HAP-1 (cell line): ENCODE results near the gene TMPRSS11E.
"Not testable (repeated sequence)": the region's sequence is repeated elsewhere in the genome, so short reads cannot be mapped to it uniquely, and the experiment has no call there.

Experiments
- DNase-seq, 2 experiments: peaks; one replicate each; pipeline ENCODE4 v3.0.0-alpha.2; 2016 to 2020; ENCODE audit warnings: low spot score in 2 of 2
- H3K27me3 ChIP-seq: fragments of 250-450 bp; sonication (Bioruptor Pico); 2 replicates; pipeline ENCODE4 v1.5.1; 2020; ENCODE audit warnings: low read depth, mild to moderate bottlenecking, moderate library complexity
- H3K36me3 ChIP-seq: fragments of 250-450 bp; sonication (Bioruptor Pico); replicated peaks from 2 replicates; pipeline ENCODE4 v1.5.1; 2020; ENCODE audit warnings: mild to moderate bottlenecking
- H3K4me1 ChIP-seq: fragments of 250-450 bp; sonication (Bioruptor Pico); 2 replicates; pipeline ENCODE4 v1.5.1; 2020; ENCODE audit warnings: mild to moderate bottlenecking
- H3K4me3 ChIP-seq: fragments of 250-450 bp; sonication (Bioruptor Pico); 2 replicates; pipeline ENCODE4 v1.5.1; 2020; ENCODE audit warnings: mild to moderate bottlenecking, moderate library complexity
- H3K9me3 ChIP-seq: fragments of 250-450 bp; sonication (Bioruptor Pico); 2 replicates; pipeline ENCODE4 v1.5.1; 2020; ENCODE audit warnings: mild to moderate bottlenecking, moderate library complexity
- in situ Hi-C: fragments of 300-500 bp; cut with MboI; formaldehyde crosslinking; loops from 3 replicates; pipeline ENCODE4 v1.14.3; 2020; ENCODE audit warnings: low sequenced_read_pairs, inconsistent platforms, mixed read lengths

The TMPRSS11E gene

DNA sequence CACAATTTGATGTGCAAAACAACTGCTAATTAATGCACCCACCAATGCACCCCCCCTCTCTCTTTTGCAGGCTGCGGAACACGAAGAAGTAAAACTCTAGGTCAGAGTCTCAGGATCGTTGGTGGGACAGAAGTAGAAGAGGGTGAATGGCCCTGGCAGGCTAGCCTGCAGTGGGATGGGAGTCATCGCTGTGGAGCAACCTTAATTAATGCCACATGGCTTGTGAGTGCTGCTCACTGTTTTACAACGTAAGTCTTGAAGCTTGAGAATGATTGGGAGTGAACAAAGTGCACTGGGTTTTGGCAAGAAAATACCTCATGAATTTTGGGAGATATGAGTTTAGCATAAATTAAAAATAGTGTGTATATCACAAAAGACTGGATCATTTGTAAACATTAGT lies 28.9 kb downstream of the TMPRSS11E start:
- Histone ChIP-seq H3K9me3 (no peaks in the 10 kb centered on the region), H3K4me3 (no peak overlapping the region), H3K27me3 (no peaks in the 10 kb centered on the region), H3K4me1 (no peaks in the 10 kb centered on the region), H3K36me3 (no peaks in the 10 kb centered on the region)
- no peak for DNase-seq
- in situ Hi-C loops, result no loop called here

DNA sequence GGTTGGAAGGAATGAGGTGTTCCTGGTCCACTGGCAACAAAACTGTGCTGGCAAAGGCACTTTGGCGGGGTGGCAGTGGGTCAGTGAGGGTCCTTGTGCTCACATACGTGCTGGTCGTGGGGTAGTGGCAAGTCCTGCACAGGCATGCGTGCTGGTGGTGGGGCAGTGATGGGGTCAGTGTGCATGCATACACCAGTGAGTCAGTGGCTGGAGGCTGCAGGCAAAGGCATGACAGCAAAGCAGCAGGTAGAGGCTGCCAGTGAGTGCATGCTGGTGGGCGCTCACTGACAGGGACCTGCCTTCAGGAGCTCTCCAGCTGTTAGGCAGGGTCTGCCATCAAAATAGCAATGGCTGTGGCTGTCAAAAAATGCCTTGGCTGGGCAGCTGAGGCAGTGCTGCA lies 42.1 kb downstream of the TMPRSS11E start:
- no peak for DNase-seq
- Histone ChIP-seq H3K27me3 (no peaks in the 10 kb centered on the region), H3K9me3 (no peaks in the 10 kb centered on the region), H3K4me1 (no peaks in the 10 kb centered on the region), H3K4me3 (no peak overlapping the region), H3K36me3 (no peaks in the 10 kb centered on the region)
- in situ Hi-C loops, result no loop called here

DNA sequence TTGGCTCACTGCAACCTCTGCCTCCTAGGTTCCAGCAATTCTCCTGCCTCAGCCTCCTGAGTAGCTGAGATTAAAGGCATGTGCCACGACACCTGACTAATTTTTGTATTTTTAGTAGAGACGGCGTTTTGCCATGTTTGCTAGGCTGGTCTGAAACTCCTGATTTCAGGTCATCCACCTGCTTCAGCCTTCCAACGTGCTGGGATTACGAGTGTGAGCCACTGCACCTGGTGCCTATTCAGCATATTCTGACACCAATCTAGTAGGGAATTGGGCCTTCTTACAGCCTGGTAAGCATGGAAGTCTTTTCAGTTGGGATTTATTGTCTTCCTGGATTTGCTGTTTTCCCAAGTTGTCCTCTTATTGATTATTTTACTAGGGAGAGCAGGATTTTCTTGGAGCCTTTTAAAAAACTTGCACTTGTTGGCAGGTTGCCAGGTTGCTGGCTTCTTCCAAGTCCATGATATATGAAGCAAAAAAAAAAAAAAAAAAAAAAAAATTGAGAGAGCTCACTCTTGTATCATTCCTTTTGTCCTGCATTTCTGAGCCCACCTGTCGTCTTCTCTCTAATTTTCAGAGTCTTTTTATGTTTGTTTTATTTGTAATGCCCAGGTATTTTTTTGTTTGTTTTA lies 43.7 kb downstream of the TMPRSS11E start:
- peak in 1 of 2 experiments; percentile 12 for DNase-seq
- H3K4me1 ChIP-seq, result no peaks in the 10 kb centered on the region
- no peaks in the 10 kb centered on the region for H3K9me3 ChIP-seq
- H3K36me3 ChIP-seq, result no peaks in the 10 kb centered on the region
- no peaks in the 10 kb centered on the region for H3K27me3 ChIP-seq
- H3K4me3 ChIP-seq, result no peak overlapping the region
- in situ Hi-C loops, result no loop called here

DNA sequence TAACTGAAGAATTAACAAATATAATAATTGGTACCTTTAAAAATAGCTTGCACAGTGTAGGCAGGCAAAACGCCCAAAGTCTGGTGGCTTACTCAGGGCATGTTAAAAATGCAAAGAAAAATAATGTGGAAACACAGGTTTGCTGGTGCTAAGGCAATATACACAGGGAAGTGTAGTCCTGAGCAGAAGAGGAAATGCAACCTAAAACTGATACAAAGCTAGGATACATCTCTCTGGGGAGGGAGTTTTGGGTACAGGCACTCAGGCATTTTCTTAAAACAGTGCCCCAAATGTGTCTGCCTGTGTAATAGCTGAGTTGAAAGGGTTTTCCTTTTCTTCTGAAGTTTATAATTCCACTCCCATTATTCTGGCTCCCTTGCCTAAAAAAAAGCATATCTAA lies 47.4 kb downstream of the TMPRSS11E start:
- Histone ChIP-seq H3K4me1 (no peaks in the 10 kb centered on the region), H3K27me3 (no peaks in the 10 kb centered on the region), H3K4me3 (no peak overlapping the region), H3K36me3 (no peaks in the 10 kb centered on the region), H3K9me3 (no peaks in the 10 kb centered on the region)
- in situ Hi-C loops, result no loop called here
- DNase-seq, result no peak

DNA sequence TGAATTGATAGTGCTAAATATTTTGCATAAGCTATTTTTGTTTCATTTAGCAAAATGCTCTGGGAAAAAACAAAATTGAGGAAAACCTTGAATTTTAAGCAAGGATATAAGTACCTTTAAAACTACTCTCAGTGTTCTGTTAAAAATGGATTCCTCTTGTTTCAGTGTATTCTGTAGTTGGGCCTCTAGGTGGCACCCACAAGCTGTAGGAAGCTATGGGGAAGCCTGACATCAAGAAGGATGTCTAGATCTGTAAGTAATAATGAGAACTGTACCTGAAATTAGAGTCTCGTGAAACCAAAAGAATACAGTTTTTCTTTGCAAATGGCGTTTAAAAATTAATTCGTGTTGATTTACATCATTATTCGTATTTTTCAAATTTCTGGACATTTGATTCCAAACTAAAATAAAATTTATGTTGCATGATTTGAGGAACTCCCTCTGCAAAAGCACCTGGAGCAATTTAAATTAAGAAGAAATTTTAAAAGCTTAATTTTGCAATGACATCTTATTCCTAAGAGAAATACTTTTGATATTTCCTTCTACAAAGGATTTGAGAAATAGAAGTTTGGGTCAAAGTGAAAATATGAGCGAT lies 51.2 kb downstream of the TMPRSS11E start:
- H3K27me3 ChIP-seq, result no peaks in the 10 kb centered on the region
- no peak overlapping the region for H3K4me3 ChIP-seq
- H3K9me3 ChIP-seq, result no peaks in the 10 kb centered on the region
- H3K36me3 ChIP-seq, result no peaks in the 10 kb centered on the region
- no peaks in the 10 kb centered on the region for H3K4me1 ChIP-seq
- peak; percentile 70 to 75 for DNase-seq
- in situ Hi-C loops, result no loop called here

DNA sequence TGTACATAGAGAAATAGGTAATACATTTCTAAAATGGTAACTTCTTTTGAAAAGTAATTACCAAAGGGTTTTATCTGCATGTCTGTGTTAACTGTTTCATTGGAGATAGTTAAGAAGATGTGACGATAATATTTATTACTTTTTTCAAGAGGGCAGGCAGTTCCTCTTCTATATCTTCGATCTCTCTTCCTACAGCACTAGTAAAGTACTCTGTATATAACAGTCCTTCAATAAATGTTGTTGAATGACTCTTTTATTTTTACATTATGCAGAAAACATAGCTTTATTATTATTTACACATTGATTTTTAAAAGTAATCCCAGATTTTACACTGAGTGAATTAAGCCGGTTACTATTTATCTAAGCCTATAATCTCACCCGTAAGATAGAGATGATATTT lies 51.8 kb downstream of the TMPRSS11E start:
- H3K4me3 ChIP-seq, result no peak overlapping the region
- no peaks in the 10 kb centered on the region for H3K27me3 ChIP-seq
- in situ Hi-C loops, result no loop called here
- DNase-seq, result no peak
- no peaks in the 10 kb centered on the region for H3K4me1 ChIP-seq
- H3K9me3 ChIP-seq, result no peaks in the 10 kb centered on the region
- H3K36me3 ChIP-seq, result no peaks in the 10 kb centered on the region

DNA sequence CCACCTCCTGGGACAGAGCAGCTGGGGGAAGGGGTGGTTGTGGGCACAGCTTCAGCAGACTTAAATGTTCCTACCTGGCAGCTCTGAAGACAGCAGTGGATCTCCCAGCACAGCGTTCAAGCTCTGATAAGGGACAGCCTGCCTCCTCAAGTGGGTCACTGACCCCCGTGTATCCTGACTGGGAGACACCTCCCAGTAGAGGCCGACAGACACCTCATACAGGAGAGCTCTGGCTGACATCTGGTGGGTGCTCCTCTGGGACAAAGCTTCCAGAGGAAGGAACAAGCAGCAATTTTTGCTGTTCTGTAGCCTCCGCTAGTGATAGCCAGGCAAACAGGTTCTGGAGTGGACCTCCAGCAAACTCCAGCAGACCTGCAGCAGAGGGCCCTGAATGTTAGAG lies 56.2 kb downstream of the TMPRSS11E start:
- H3K4me1 ChIP-seq, H3K36me3 ChIP-seq, H3K4me3 ChIP-seq, H3K27me3 ChIP-seq, DNase-seq, H3K9me3 ChIP-seq, in situ Hi-C loops: not testable (repeated sequence)

DNA sequence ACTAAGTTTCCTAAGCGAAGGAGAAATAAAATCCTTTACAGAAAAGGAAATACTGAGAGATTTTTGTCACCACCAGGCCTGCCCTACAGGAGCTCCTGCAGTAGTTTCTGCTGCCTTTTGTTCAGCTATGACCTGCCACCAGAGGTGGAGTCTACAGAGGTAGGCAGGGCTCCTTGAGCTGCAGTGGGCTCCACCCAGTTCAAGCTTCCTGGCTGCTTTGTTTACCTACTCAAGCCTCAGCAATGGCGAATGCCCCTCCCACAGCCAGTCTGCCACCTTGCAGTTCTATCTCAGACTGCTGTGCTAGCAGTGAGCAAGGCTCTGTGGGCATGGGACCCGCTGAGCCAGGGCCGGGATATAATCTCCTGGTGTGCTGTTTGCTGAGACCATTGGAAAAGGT lies 57.6 kb downstream of the TMPRSS11E start:
- H3K4me3 ChIP-seq, H3K9me3 ChIP-seq, in situ Hi-C loops, H3K36me3 ChIP-seq, H3K27me3 ChIP-seq, H3K4me1 ChIP-seq, DNase-seq: not testable (repeated sequence)

DNA sequence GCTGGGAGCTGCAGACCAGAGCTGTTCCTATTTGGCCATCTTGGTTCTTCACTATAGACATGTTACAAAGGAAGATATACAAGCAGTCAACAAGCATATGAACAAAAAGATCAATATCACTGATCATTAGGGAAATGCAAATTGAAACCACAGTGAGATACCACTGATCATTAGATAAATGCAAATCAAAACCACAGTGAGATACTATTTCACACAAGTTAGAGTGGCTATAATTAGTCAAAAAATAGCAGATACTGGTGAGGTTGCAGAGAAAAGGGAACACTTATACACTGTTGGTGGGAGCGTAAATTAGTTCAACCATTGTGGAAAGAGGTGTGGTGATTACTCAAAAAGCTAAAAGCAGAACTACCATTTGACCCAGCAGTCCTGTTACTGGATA lies 58.2 kb downstream of the TMPRSS11E start:
- H3K27me3 ChIP-seq, H3K36me3 ChIP-seq, in situ Hi-C loops, H3K9me3 ChIP-seq, H3K4me3 ChIP-seq, H3K4me1 ChIP-seq, DNase-seq: not testable (repeated sequence)

DNA sequence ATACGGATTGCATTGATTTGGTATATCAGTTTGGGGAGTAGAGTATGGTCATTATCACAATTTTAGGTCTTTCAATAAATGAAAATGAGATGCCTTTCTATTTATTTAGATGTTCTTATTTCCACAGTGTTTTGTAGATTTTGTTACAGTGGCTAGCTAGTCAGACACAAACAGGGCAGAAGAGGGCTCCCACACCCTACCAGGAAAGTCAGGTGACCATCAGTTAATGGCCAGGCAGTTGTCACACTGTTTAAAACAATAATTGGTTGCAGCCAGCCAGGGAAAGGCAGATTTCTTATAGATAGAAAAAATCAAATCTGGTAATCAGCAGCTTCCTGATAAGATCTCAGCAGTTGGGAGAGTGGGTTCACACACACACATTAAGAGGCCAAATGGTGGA lies 71.6 kb downstream of the TMPRSS11E start:
- Histone ChIP-seq H3K9me3 (no peaks in the 10 kb centered on the region), H3K27me3 (no peaks in the 10 kb centered on the region), H3K4me3 (no peak overlapping the region), H3K36me3 (no peaks in the 10 kb centered on the region), H3K4me1 (no peaks in the 10 kb centered on the region)
- in situ Hi-C loops, result no loop called here
- no peak for DNase-seq

DNA sequence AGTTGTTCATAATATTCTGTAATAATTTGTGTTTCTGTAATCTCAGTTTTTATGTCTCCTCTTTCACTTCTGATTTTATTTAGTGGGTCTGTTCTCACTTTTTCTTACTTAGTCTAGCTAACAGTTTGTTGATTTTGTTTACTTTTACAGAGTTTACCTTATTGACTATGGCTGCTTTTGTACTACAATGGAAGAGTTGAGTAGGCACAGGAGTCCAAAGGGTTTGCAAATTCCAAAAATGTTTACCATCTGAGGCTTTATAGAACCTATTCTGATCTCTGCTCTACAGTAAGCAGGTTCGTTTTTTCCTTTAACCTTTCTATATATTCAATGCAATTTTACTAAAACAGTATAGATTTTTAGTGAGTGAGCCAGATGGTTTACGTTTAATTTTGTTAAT lies 73.7 kb downstream of the TMPRSS11E start:
- in situ Hi-C loops, result no loop called here
- no peaks in the 10 kb centered on the region for H3K9me3 ChIP-seq
- H3K36me3 ChIP-seq, result no peaks in the 10 kb centered on the region

DNA sequence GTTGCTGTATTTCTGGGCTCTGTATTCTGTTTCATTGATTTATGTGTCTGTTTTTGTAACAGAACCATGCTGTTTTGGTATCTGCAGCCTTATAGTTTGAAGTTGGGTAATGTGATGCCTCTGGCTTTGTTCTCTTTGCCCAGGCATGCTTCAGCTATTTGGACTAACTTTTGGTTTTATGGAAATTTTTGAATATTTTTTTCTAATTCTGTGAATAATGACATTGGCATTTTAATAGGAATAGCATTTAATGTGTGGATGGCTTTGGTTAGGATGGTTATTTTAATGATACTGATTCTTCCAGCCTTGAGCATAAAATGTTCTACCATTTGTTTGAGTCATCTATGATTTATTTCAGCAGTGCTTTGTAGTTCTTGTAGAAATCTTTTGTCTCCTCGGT lies 75.0 kb downstream of the TMPRSS11E start:
- H3K27me3 ChIP-seq, H3K36me3 ChIP-seq, H3K4me1 ChIP-seq, H3K9me3 ChIP-seq, DNase-seq, in situ Hi-C loops, H3K4me3 ChIP-seq: not testable (repeated sequence)

More for the DNA sequence above, 73.7 kb downstream of the TMPRSS11E start:
- DNase-seq, result no peak
- Histone ChIP-seq H3K4me3 (no peak overlapping the region), H3K27me3 (no peaks in the 10 kb centered on the region), H3K4me1 (no peaks in the 10 kb centered on the region)

DNA sequence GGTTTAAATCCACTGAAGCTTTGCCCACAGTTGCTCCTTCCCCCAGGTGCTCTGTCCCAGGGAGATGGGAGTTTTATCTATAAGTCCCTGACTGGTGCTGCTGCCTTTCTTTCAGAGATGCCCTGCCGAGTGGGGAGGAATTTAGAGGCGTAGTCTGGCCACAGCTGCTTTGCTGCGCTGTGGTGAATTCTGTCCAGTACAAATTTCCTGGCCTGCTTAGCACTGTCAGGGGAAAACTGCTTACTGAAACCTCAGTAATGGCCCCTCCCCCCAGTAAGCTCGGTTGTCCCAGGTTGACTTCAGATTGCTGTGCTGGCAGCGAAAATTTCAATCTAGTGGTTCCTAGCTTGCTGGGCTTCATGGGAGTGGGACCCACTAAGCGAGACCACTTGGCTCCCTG lies 88.7 kb downstream of the TMPRSS11E start:
- in situ Hi-C loops, result no loop called here
- no peak for DNase-seq
- Histone ChIP-seq H3K27me3 (no peaks in the 10 kb centered on the region), H3K4me3 (no peak overlapping the region), H3K36me3 (no peaks in the 10 kb centered on the region), H3K4me1 (no peaks in the 10 kb centered on the region), H3K9me3 (no peaks in the 10 kb centered on the region)

DNA sequence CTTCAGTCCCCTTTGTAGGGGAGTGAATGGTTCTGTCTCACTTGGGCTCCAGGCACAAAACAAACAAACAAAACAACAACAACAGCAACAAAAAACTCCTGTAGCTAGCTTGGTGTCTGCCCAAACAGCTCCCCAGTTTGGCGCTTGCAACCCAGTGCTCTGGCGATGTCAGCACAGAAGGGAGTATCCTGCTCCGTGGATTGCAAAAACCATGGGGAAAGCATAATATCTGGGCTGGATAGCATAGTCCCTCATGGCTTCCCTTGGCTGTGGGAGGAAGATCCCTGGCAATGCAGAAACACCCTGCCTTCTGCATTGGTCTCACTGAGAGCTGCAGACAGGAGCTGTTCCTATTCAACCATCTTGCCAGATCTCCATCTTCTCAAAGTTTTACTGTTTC lies 89.1 kb downstream of the TMPRSS11E start:
- Histone ChIP-seq H3K4me1 (no peaks in the 10 kb centered on the region), H3K9me3 (no peaks in the 10 kb centered on the region), H3K27me3 (no peaks in the 10 kb centered on the region), H3K4me3 (no peak overlapping the region), H3K36me3 (no peaks in the 10 kb centered on the region)
- in situ Hi-C loops, result no loop called here
- DNase-seq, result no peak

DNA sequence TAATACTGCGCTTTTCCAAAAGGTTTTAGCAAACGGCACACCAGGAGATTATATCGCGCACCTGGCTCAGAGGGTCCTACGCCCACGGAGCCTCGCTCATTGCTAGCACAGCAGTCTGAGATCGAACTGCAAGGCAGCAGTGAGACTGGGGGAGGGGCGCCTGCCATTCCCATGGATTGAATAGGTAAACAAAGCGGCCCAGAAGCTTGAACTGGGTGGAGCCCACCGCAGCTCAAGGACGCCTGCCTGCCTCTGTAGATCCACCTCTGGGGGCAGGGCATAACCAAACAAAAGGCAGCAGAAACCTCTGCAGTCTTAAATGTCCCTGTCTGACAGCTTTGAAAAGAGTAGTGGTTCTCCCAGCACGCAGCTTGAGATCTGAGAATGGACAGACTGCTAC lies 95.5 kb downstream of the TMPRSS11E start:
- H3K4me3 ChIP-seq, H3K4me1 ChIP-seq, H3K36me3 ChIP-seq, H3K27me3 ChIP-seq, H3K9me3 ChIP-seq, DNase-seq, in situ Hi-C loops: not testable (repeated sequence)
